Left colon (tissue), 2 donors: Measurements from ENCODE around the gene SIK3. TPM values are rescaled to one million over a fixed set of nuclear protein-coding genes. Genes with fewer than 3 reads are reported as not detected.

ENCODE experiments used
- ATAC-seq: fragments of 200-7000 bp; cut with Tn5 transposase; one replicate; pipeline ENCODE4 v1.9.1; 2020; ENCODE audit warnings: mild to moderate bottlenecking, moderate library complexity
- DNase-seq, 2 donors: peaks; one replicate each; pipeline ENCODE4 v3.0.0-alpha.2; 2020
- intact Hi-C, 2 donors: fragments of 100-400 bp; cut with DNase I in 1 of 2; cut with micrococcal nuclease in 1 of 2; formaldehyde crosslinking; loops; one replicate each; pipeline versions ENCODE4 v1.11.2 to v1.14.0; 2022; cut with DNase I, micrococcal nuclease
- total RNA-seq, 2 donors: library from RNA; stranded (reverse); fragmentation: NEBNext Ultra II Directional; extraction: Animal tissue kit (Norgen Biotek cat#: 25700); gene quantifications; one replicate each; pipeline ENCODE4 v1.2.1, GENCODE V29; 2021
- donor health status: DM: no; HTN: no; CAD: no.
- donor health status: DM: yes; HTN: yes; CAD: no.

The SIK3 gene
- total RNA-seq, 2 donors from 2014 or later = 35.3 to 39.0 TPM

- ATAC-seq = no peak
- intact Hi-C loops = no loop called here
- no peak for DNase-seq
Observed at GRCh38 chr11:116831790-116832349, 266.4 kb downstream of the SIK3 start.

- ATAC-seq = no peak
- intact Hi-C loops = no loop called here
- no peak for DNase-seq
Observed at GRCh38 chr11:116830184-116830912, 267.9 kb downstream of the SIK3 start.

GRCh38 chr11:116829525-116830183, 268.6 kb downstream of the SIK3 start, which contains the start of gene APOC3:
TSS of gene APOC3 (plus strand) at chr11:116829907. CDS start at chr11:116830583, 676 bp downstream.
- intact Hi-C loops = no loop called here
- ATAC-seq (peak; percentile 21), DNase-seq (no peak)

- no peak for DNase-seq
- ATAC-seq = no peak
- intact Hi-C loops = no loop called here
Observed at GRCh38 chr11:116828632-116829524, 269.4 kb downstream of the SIK3 start.

- intact Hi-C loops = no loop called here
- DNase-seq (no peak), ATAC-seq (no peak)
Observed at GRCh38 chr11:116827461-116827860, 270.8 kb downstream of the SIK3 start.

- ATAC-seq (no peak), DNase-seq (no peak)
- intact Hi-C loops = no loop called here
Observed at GRCh38 chr11:116826751-116827431, 271.3 kb downstream of the SIK3 start.

- DNase-seq (no peak), ATAC-seq (no peak)
- intact Hi-C loops = no loop called here
Observed at GRCh38 chr11:116825854-116826750, 272.1 kb downstream of the SIK3 start.

- intact Hi-C loops = no loop called here
- ATAC-seq (no peak), DNase-seq (no peak)
Observed at GRCh38 chr11:116825434-116825833, 272.8 kb downstream of the SIK3 start.

GRCh38 chr11:116823031-116823843, 275.0 kb downstream of the SIK3 start, which contains the start of gene APOA4:
TSS of gene APOA4 (minus strand) at chr11:116823304. CDS start at chr11:116823191, 113 bp downstream.
- intact Hi-C loops = no loop called here
- DNase-seq (no peak), ATAC-seq (no peak)

GRCh38 chr11:116822575-116822974, 275.7 kb downstream of the SIK3 start:
- intact Hi-C loops = no loop called here
- DNase-seq (no peak), ATAC-seq (no peak)

GRCh38 chr11:116821050-116821918, 276.9 kb downstream of the SIK3 start:
- no peak for ATAC-seq
- no peak for DNase-seq
- intact Hi-C loops = no loop called here

- no peak for DNase-seq
- intact Hi-C loops = no loop called here
- no peak for ATAC-seq
Observed at GRCh38 chr11:116819049-116819448, 279.2 kb downstream of the SIK3 start.

- DNase-seq = no peak
- intact Hi-C loops = no loop called here
- ATAC-seq = no peak
Observed at GRCh38 chr11:116814502-116814901, 283.7 kb downstream of the SIK3 start.

GRCh38 chr11:116813781-116814471, 284.3 kb downstream of the SIK3 start:
- intact Hi-C loops = no loop called here
- ATAC-seq (peak; percentile 37), DNase-seq (no peak)

GRCh38 chr11:116813170-116813569, 285.1 kb downstream of the SIK3 start:
- DNase-seq (no peak), ATAC-seq (no peak)
- intact Hi-C loops = no loop called here
